HT1080 (cell line): ENCODE measurements around the gene DUSP12. TPM values are rescaled to one million over a fixed set of nuclear protein-coding genes. Genes with fewer than 3 reads are reported as not detected.

Experiments used
- small RNA-seq: library from RNA; depleted of rRNA; stranded (forward); fragments of <200 nt; gene quantifications from one replicate; pipeline ENCODE3, GENCODE V24; 2014
- total RNA-seq: library from RNA; depleted of rRNA; stranded (reverse); fragments of >200 nt; shearing (Covaris generic); gene quantifications from 2 replicates; pipeline ENCODE4 v1.2.3, GENCODE V29; 2014; rRNA removed

Gene DUSP12
- total RNA-seq, 1 experiment from 2014 or later = 61.1 TPM

Small RNA genes lying within 50 kb of the gene (small RNA-seq; reads per million reads assigned to genes)
- gene RN7SL466P = not detected

Other genes starting within 250 kb of the DUSP12 start
- 0.16 TPM in 1 of 2 replicates, not detected in the other for gene FCGR2A, start 244.3 kb upstream of the DUSP12 start, total RNA-seq
- 1.5 and 1.9 TPM in 2 replicates for gene HSPA6, start 225.2 kb upstream of the DUSP12 start, total RNA-seq
- not detected in 2 replicates for gene FCGR3A, start 200.0 kb upstream of the DUSP12 start, total RNA-seq
- gene FCGR3B, start 118.6 kb upstream of the DUSP12 start, total RNA-seq = not detected in 2 replicates
- 0.13 TPM in 1 of 2 replicates, not detected in the other for gene FCGR2B, start 86.6 kb upstream of the DUSP12 start, total RNA-seq
- gene FCRLA, start 42.6 kb upstream of the DUSP12 start, total RNA-seq = 0.84 and 1.5 TPM in 2 replicates
- 15.4 and 17.0 TPM in 2 replicates for gene FCRLB, start 28.2 kb upstream of the DUSP12 start, total RNA-seq
- gene ATF6, start 16.5 kb downstream of the DUSP12 start, total RNA-seq = 16.4 and 20.5 TPM in 2 replicates